Naive thymus-derived CD4-positive, alpha-beta T cell (primary cell): ENCODE data around the gene WDR82. TPM values are rescaled to one million over a fixed set of nuclear protein-coding genes. Genes with fewer than 3 reads are reported as not detected.
A peak's percentile ranks its signal among the peaks of the same experiment; 100 is the strongest.

Experiments used
- ATAC-seq: fragments of 150-1000 bp; cut with Tn5 transposase; 2 replicates; pipeline ENCODE4 v1.10.0; 2021; ENCODE audit warnings: mild to moderate bottlenecking, moderate library complexity
- CTCF ChIA-PET: fragments of 350-600 bp; sonication (Branson Sonifier 250); formaldehyde crosslinking; loops from one replicate; lab custom pipeline; 2021; ENCODE audit warnings: antibody characterized with exemption; lab: Charles Lee
- POLR2A ChIA-PET: fragments of 350-600 bp; sonication (Branson Sonifier 250); formaldehyde crosslinking; loops from one replicate; lab custom pipeline; 2021; ENCODE audit warnings: antibody characterized with exemption, inconsistent platforms; lab: Charles Lee
- DNase-seq, 9 donors: peaks; one replicate each; pipeline versions ENCODE4 v3.0.0 to v3.0.0-alpha.2; 2020 to 2022; ENCODE audit warnings: mixed read lengths in 1 of 9
- H3K27ac ChIP-seq: one replicate; pipeline ENCODE4 v1.7.0; 2013; ENCODE audit warnings: mild to moderate bottlenecking, low read depth, low read length, moderate library complexity
- H3K27me3 ChIP-seq, 2 donors: one replicate each; pipeline ENCODE4 v1.7.0; 2013; ENCODE audit warnings: low read length in 2 of 2, mild to moderate bottlenecking in 2 of 2, moderate library complexity in 2 of 2; ENCODE audit not compliant: control insufficient read depth in 2 of 2, insufficient read depth in 2 of 2
- H3K36me3 ChIP-seq, 3 experiments: 1 replicate in 2 of 3; 2 replicates in 1 of 3; pipeline ENCODE4 v1.7.0; 2013; ENCODE audit warnings: low read length in 3 of 3, mild to moderate bottlenecking in 3 of 3, moderate library complexity in 1 of 3; ENCODE audit not compliant: insufficient read depth in 3 of 3, control insufficient read depth in 2 of 3
- H3K4me1 ChIP-seq, 2 donors: one replicate each; pipeline ENCODE4 v1.7.0; 2013; ENCODE audit warnings: low read length in 2 of 2, mild to moderate bottlenecking in 2 of 2, moderate library complexity in 1 of 2; ENCODE audit not compliant: control insufficient read depth in 2 of 2, insufficient read depth in 2 of 2
- H3K4me3 ChIP-seq: 2 replicates; pipeline ENCODE4 v1.7.0; 2013; ENCODE audit warnings: mild to moderate bottlenecking, low read length
- H3K9me3 ChIP-seq, 3 experiments: 1 replicate in 2 of 3; 2 replicates in 1 of 3; pipeline ENCODE4 v1.7.0; 2013; ENCODE audit warnings: low read length in 3 of 3; ENCODE audit not compliant: control insufficient read depth in 2 of 3
- H3K27ac Mint-ChIP-seq, 9 donors: one replicate each; pipeline ENCODE4 v1.8.0; 2020 to 2022; ENCODE audit warnings: mixed read lengths in 9 of 9, mild to moderate bottlenecking in 8 of 9, moderate library complexity in 5 of 9, inconsistent platforms in 2 of 9
- H3K27me3 Mint-ChIP-seq, 5 donors: one replicate each; pipeline ENCODE4 v1.8.0; 2021 to 2022; ENCODE audit warnings: mixed read lengths in 5 of 5, mild to moderate bottlenecking in 1 of 5
- H3K36me3 Mint-ChIP-seq, 5 donors: one replicate each; pipeline ENCODE4 v1.8.0; 2020 to 2022; ENCODE audit warnings: mixed read lengths in 5 of 5, mild to moderate bottlenecking in 3 of 5, inconsistent platforms in 1 of 5
- H3K4me1 Mint-ChIP-seq, 7 donors: one replicate each; pipeline ENCODE4 v1.8.0; 2020 to 2022; ENCODE audit warnings: mixed read lengths in 7 of 7, mild to moderate bottlenecking in 3 of 7, inconsistent platforms in 1 of 7
- H3K4me3 Mint-ChIP-seq, 10 donors: one replicate each; pipeline ENCODE4 v1.8.0; 2020 to 2022; ENCODE audit warnings: mild to moderate bottlenecking in 10 of 10, mixed read lengths in 10 of 10, moderate library complexity in 6 of 10, inconsistent platforms in 2 of 10
- H3K9me3 Mint-ChIP-seq, 11 donors: one replicate each; pipeline ENCODE4 v1.8.0; 2020 to 2022; ENCODE audit warnings: mixed read lengths in 11 of 11, mild to moderate bottlenecking in 4 of 11, inconsistent platforms in 1 of 11, moderate library complexity in 1 of 11
- intact Hi-C, 2 donors: fragments of 100-400 bp; cut with micrococcal nuclease; formaldehyde crosslinking; loops; one replicate each; pipeline ENCODE4 v1.15.1; 2023
- polyA plus RNA-seq, 2 donors: library from polyadenylated mRNA; unstranded; fragments of 300-500 nt; fragmentation: Illumina TruSeq; gene quantifications; one replicate each; pipeline ENCODE4 v1.2.3, GENCODE V29; 2021
- total RNA-seq, 6 experiments: library from RNA in 5 of 6; stranded (reverse) in 5 of 6; gene quantifications; 1 replicate in 5 of 6; 2 replicates in 1 of 6; pipeline ENCODE4 v1.2.3 and lab custom pipeline; 2021 to 2026

The WDR82 gene
- total RNA-seq (100 to 1,000 TPM; 112 to 161 (median 135) TPM), polyA plus RNA-seq (100 to 1,000 TPM; 127 to 181 TPM), total RNA-seq (lab: John Stamatoyannopoulos, UW) (296 reads per million, percentile 96 among the genes with 10 or more reads in this experiment)

DNA sequence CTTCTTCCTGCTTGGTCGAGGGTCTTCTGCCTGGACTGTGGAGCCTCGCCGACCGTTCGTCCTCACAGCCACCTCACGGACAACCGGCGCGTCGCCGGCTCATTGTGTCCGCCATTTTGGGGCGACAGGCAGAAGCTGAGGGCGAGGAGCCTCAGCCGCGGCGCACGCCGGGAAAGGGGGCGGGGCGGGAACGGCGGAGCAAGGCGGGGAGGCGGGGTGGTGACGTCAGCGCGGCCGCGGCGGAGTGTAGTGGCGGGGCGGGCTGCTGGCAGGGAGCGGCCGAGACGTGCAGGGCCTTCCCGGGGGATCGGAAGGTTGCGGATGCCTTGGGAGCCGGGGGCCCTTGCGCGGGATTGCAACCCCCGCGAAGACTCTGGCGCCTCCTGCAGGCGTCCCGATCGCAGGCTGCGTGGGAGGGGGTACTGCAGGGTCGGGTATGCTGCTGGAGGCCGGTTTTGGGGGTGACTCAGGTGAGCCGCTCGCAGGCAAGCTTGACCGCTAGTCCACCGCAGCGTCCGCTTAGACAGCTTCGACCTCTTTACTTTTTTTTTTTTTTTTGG, at the start of gene WDR82:
WDR82 (minus strand) TSS at position 140 of the 560 bp plus-strand sequence. CDS start 288 bp downstream, outside the sequence.
- peak; percentile 93 for ATAC-seq

GRCh38 chr3:52327486-52328290, 49.2 kb upstream of the WDR82 start:
- POLR2A ChIA-PET = interaction anchor here (0.9 kb wide), 1 partner anchor 118 kb away, joined by 3 read pairs; no protein-coding TSS in a partner anchor
- no peak overlapping the region for H3K27ac ChIP-seq
- no peaks in the 10 kb centered on the region for H3K9me3 ChIP-seq
- DNase-seq (no peak), ATAC-seq (no peak)
- Mint-ChIP-seq H3K4me1 (peaks cover 0 to 6% (median 0%) of the 10 kb centered on the region in 7 donors), H3K27ac (peak overlapping the region in 1 of 9 donors; percentile 60), H3K9me3 (no peaks in the 10 kb centered on the region), H3K27me3 (no peaks in the 10 kb centered on the region), H3K36me3 (peaks cover 3 to 17% (median 5%) of the 10 kb centered on the region in 5 donors), H3K4me3 (no peak overlapping the region)
- no peak overlapping the region for H3K4me3 ChIP-seq
- peaks cover 0 to 32% (median 3%) of the 10 kb centered on the region in 3 experiments for H3K36me3 ChIP-seq
- no peaks in the 10 kb centered on the region for H3K27me3 ChIP-seq
- intact Hi-C loops = no loop called here
- CTCF ChIA-PET = interaction anchor here (0.8 kb wide), 1 partner anchor 95 kb away, joined by 3 read pairs; no protein-coding TSS in a partner anchor
- no peaks in the 10 kb centered on the region for H3K4me1 ChIP-seq

More for the DNA sequence above, at the start of gene WDR82:
- H3K4me1 ChIP-seq = peaks cover 41 to 44% of the 10 kb centered on the region in 2 donors
- Mint-ChIP-seq H3K4me1 (peaks cover 37 to 74% (median 71%) of the 10 kb centered on the region in 7 donors), H3K9me3 (peaks cover 0 to 3% (median 0%) of the 10 kb centered on the region in 11 donors), H3K4me3 (peak within 1 kb of the TSS; percentile 91 to 99 (median 98)), H3K27me3 (no peaks in the 10 kb centered on the region), H3K36me3 (peaks cover 6 to 40% (median 15%) of the 10 kb centered on the region in 5 donors), H3K27ac (peak within 1 kb of the TSS; percentile 93 to 99 (median 99))
- intact Hi-C loops = loop anchor here (1.0 to 10.0 kb wide), 14 partner anchors 8 to 406 kb away; partner anchors contain the start of genes DUSP7 (in 2 of the 2), TWF2 (in 2 of the 2), DNAH1 (in 1 of the 2) and GLYCTK (in 1 of the 2)
- no peaks in the 10 kb centered on the region for H3K9me3 ChIP-seq
- peak within 1 kb of the TSS; percentile 96 for H3K27ac ChIP-seq
- no peaks in the 10 kb centered on the region for H3K27me3 ChIP-seq
- H3K36me3 ChIP-seq = peaks cover 0 to 11% (median 0%) of the 10 kb centered on the region in 3 experiments
- ChIA-PET POLR2A (interaction anchor here (0.6 to 21.6 kb wide), 4 partner anchors 11 to 284 kb away, joined by 3 to 1418 read pairs (median 140); partner anchors contain the start of genes GLYCTK, PPM1M, TLR9 and TWF2), CTCF (interaction anchor here (1.3 to 9.4 kb wide), 8 partner anchors 11 to 61 kb away, joined by 4 to 126 read pairs (median 14); partner anchors contain the start of genes GLYCTK and TWF2)
- peak within 1 kb of the TSS; percentile 92 for H3K4me3 ChIP-seq
- peak; percentile 92 to 100 (median 96) for DNase-seq

GRCh38 chr3:52326976-52327375, 48.5 kb upstream of the WDR82 start:
- Mint-ChIP-seq H3K27ac (no peak overlapping the region), H3K36me3 (peaks cover 4 to 11% (median 5%) of the 10 kb centered on the region in 5 donors), H3K9me3 (no peaks in the 10 kb centered on the region), H3K4me3 (no peak overlapping the region), H3K4me1 (peaks cover 0 to 6% (median 0%) of the 10 kb centered on the region in 7 donors), H3K27me3 (no peaks in the 10 kb centered on the region)
- no peak overlapping the region for H3K27ac ChIP-seq
- peaks cover 0 to 27% (median 3%) of the 10 kb centered on the region in 3 experiments for H3K36me3 ChIP-seq
- no peaks in the 10 kb centered on the region for H3K27me3 ChIP-seq
- no peaks in the 10 kb centered on the region for H3K4me1 ChIP-seq
- ATAC-seq (no peak), DNase-seq (no peak)
- CTCF ChIA-PET = interaction anchor here (0.8 kb wide), 1 partner anchor 94 kb away, joined by 3 read pairs; no protein-coding TSS in a partner anchor
- intact Hi-C loops = no loop called here
- POLR2A ChIA-PET = interaction anchor here (0.9 kb wide), 1 partner anchor 117 kb away, joined by 3 read pairs; no protein-coding TSS in a partner anchor
- no peaks in the 10 kb centered on the region for H3K9me3 ChIP-seq
- H3K4me3 ChIP-seq = no peak overlapping the region

DNA sequence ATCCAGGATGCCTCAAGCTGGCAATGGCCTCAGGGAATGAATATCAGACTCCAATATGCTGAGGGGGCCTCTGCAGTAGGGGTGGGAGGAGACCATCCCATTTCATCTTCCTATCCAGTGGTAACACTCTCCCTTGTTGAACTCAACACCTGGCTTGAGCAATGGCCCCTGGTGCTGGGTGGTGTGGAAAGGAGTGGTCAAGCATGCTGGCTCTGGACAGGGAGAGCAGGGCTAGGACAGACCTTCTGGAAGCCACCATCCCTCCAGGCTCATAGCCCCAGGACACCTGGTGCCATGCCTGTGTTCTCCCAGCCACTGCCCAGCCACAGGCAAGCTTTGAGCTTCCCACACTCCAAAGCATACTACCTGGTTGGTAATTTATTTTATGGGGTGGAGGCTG, 47.2 kb upstream of the WDR82 start:
- Histone ChIP-seq H3K4me3 (no peak overlapping the region), H3K27me3 (no peaks in the 10 kb centered on the region), H3K4me1 (no peaks in the 10 kb centered on the region), H3K27ac (no peak overlapping the region), H3K36me3 (peaks cover 0 to 23% (median 3%) of the 10 kb centered on the region in 3 experiments), H3K9me3 (no peaks in the 10 kb centered on the region)
- Mint-ChIP-seq H3K27ac (no peak overlapping the region), H3K4me1 (peaks cover 0 to 6% (median 0%) of the 10 kb centered on the region in 7 donors), H3K9me3 (no peaks in the 10 kb centered on the region), H3K4me3 (no peak overlapping the region), H3K27me3 (no peaks in the 10 kb centered on the region), H3K36me3 (peaks cover 4 to 8% (median 5%) of the 10 kb centered on the region in 5 donors)
- intact Hi-C loops = no loop called here
- ATAC-seq (no peak), DNase-seq (no peak)
- CTCF ChIA-PET = no interaction called here
- POLR2A ChIA-PET = interaction anchor here (0.7 kb wide), 1 partner anchor 85 kb away, joined by 3 read pairs; no protein-coding TSS in a partner anchor

DNA sequence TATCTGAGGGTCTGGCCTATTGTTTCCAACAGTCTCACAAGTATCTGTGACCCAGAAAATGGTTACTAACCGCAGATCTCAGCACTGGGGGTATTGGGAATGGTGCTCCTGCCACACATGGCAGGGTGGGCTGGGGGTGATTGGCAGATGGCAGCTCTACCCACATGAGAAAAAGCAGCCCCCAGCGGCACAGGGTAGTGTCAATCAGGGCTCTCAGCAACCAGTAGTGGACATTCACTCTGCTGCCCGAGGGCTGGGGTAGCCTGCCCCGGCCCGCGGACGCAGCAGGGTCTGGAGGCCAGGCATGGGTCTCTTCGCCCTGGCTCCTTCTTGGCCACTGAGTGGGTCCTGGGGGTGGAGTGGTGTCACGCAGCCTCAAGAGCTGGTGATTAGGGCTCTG, 46.2 kb upstream of the WDR82 start:
- Histone ChIP-seq H3K27me3 (no peaks in the 10 kb centered on the region), H3K4me3 (no peak overlapping the region), H3K27ac (no peak overlapping the region), H3K36me3 (peaks cover 0 to 18% (median 3%) of the 10 kb centered on the region in 3 experiments), H3K4me1 (no peaks in the 10 kb centered on the region), H3K9me3 (no peaks in the 10 kb centered on the region)
- no peak overlapping the region for H3K27ac Mint-ChIP-seq
- H3K4me3 Mint-ChIP-seq = no peak overlapping the region
- H3K4me1 Mint-ChIP-seq = peaks cover 0 to 6% (median 0%) of the 10 kb centered on the region in 7 donors
- peaks cover 4 to 5% (median 5%) of the 10 kb centered on the region in 5 donors for H3K36me3 Mint-ChIP-seq
- intact Hi-C loops = no loop called here
- ATAC-seq (no peak), DNase-seq (no peak)
- no peaks in the 10 kb centered on the region for H3K27me3 Mint-ChIP-seq
- POLR2A ChIA-PET = no interaction called here
- CTCF ChIA-PET = no interaction called here
- no peaks in the 10 kb centered on the region for H3K9me3 Mint-ChIP-seq
